TTC549 (cell line): Measurements from ENCODE around the gene CCR6.

Experiments
- FAIRE-seq: peaks from 2 replicates; lab custom pipeline; 2012; peaks lifted over from hg19 to GRCh38; lab: Jason Lieb, UNC

CCR6 gene

GRCh38 chr6:167098825-167099225 is 24.1 kb upstream of the CCR6 start:
- FAIRE-seq = no peak

DNA sequence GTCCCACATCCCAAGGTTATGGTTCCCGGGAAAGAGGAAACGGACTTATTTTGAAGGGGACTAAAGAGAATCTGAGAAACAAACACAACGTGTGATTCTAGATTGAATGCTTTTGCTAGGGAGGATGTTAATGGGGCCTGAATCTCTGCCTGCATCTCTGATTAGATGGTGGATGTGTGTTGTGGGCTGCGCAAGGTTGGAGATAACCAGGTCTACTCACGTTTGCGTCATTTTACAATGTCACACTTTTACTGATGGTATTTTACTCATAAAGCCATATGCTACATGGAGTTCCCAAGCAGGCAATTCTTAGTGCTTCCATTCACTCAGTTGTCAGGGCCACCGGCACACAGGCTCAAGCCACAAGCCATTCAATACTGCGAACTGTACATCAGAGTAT is 23.2 kb upstream of the CCR6 start:
- FAIRE-seq = no peak

GRCh38 chr6:167100241-167100674 is 22.6 kb upstream of the CCR6 start:
- FAIRE-seq = no peak

GRCh38 chr6:167102318-167102717 is 20.6 kb upstream of the CCR6 start:
- no peak for FAIRE-seq

- FAIRE-seq = no peak
Measured at GRCh38 chr6:167103041-167103891, 19.6 kb upstream of the CCR6 start.

DNA sequence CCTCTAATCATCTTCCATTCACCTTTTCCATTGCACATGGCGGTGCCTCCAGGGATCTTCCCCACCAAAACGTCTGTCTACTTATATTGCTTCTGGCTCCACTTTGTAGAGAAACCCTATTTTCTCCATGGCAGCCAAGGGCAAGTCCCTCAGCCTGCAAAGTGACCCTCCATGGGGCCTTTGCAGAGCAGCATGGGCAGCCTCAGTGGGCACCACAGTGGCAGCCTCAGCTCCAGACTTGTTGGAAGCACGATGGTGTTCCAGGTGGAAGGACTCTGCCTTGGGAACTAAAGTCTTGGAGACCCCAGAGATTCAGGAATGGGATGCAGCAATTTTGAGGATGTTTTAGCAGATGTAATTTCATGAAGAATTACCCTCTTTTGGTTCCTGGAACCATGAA is 18.5 kb upstream of the CCR6 start:
- no peak for FAIRE-seq

GRCh38 chr6:167105060-167105459 is 17.8 kb upstream of the CCR6 start:
- FAIRE-seq = no peak

DNA sequence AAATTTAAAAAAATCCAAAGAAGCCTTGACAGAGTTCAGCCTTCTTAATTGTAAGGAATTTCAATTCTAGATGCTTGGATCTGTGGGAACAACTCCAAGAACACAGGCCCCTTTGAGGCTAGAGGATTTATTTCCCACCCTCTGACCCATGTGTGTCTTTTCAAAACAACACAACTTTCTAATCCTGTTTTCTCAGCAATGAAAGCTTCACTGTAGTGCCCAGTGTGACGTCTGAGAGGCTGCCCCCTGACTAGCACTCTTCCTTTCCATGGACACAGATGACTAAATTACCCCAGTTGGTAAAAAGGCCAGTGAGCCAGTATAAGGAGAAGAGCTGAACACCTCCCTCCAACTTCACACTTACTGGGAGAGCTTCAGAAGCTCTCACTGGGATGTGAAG is 16.5 kb upstream of the CCR6 start:
- FAIRE-seq = no peak

DNA sequence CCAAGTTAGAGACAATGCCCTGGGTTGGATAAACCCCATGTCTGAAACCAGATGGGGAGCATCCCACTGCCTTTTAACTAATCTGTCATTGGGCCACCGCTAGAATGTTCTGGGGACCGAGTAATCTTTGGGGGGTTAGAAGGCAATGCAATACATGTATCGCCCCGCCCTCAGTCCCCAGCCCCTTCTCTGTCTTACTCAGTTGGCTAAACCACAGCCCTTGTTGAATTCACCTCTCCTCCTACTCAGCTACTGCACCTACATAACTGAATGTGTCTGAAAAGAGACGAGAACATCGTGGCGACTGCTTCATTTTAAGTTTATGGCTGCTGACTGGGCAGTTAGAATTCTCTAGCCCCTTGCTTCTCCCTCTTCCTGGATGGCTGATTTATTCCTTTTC is 15.1 kb upstream of the CCR6 start:
- FAIRE-seq = no peak

GRCh38 chr6:167108278-167108677 is 14.6 kb upstream of the CCR6 start:
- no peak for FAIRE-seq

DNA sequence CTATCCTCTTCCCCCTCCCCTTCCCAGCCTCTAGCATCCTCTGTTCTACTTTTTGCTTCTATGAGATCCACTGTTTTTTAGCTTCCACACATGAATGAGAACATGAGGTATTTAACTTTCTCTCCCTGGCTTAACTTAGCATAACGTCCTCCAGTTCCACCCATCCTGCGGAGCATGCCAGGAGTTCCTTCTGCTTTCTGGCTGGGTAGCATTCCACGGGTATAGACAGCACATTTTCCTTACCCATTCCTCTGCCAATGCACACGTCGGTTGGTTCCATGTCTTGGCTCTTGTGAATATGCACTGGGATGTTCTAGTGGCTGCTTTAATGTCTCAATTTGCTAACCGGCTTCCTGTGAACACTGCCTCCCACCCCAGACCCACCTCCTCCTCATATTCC is 13.2 kb upstream of the CCR6 start:
- no peak for FAIRE-seq

- no peak for FAIRE-seq
Measured at GRCh38 chr6:167111597-167111996, 11.3 kb upstream of the CCR6 start.

DNA sequence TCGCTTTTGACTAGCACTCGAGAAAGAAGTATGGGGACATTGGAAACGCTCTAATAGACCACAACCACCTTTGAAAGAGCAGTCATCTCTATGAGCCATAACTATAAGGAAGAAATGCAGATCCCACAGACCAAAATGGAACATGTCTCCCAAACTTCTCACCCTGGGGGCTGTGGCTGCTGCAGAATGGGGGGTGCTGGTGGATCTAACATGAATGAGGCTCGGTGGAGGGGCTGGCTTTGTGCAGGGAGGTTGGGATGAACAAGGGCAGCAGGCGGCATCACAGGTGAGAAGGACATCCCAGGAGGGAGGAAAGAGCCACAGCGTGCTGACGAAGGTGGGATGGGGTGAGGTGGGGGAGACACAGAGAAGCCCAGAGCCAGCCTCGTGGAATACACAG is 10.5 kb upstream of the CCR6 start:
- FAIRE-seq = no peak

GRCh38 chr6:167113047-167113754 is 9.7 kb upstream of the CCR6 start:
- no peak for FAIRE-seq

DNA sequence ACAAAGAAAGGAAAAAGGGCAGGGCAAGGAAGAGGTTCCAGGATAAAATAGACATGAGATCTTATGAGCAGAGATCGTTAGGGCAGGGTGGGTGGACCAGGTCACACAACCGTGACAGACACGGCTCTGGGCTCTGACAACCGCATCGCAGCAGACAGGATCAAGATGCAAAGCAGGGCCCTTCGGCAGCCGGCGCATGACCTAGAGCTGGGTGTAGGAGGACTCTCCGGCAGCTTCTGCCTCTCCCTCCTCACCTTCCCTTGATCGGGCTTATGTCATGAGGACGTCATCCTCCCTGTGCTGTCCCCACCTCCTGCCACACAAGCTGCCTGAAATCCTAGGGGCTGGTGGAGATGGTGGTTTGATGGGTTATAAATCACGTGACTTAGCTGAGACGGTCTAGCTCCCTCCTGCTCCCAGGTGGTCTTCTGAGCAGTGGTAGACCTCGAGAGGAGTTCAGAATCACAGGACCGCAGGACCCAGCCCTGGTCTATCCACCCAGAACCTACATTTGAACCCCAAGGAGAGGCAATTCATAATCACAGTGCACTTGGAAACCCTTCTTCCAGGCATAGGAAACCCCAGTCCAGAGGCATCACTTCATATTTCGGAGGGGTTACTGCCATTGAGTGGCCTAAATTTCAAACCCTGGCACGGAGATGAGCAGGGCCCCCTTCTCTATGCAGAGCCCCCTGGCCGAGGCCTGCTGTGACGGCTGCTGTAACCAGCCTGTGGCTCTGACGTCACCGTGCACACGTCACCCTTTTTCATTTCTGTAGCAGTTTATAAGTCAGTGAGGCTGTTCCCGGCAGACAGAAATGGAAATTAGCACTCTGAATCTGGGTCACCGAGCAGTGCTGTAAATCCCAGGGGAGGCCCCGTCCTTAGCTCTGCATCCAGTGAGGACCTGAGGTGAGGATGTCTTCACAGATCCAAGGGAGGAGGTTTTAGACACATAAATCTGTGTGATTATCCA is 8.7 kb upstream of the CCR6 start:
- FAIRE-seq = no peak

- FAIRE-seq = no peak
Measured at GRCh38 chr6:167115054-167115453, 7.8 kb upstream of the CCR6 start.

- no peak for FAIRE-seq
Measured at GRCh38 chr6:167116109-167116837, 6.6 kb upstream of the CCR6 start.

- no peak for FAIRE-seq
Measured at GRCh38 chr6:167116838-167117228, 6.1 kb upstream of the CCR6 start.

GRCh38 chr6:167118006-167118405 is 4.9 kb upstream of the CCR6 start:
- no peak for FAIRE-seq

GRCh38 chr6:167118839-167119238 is 4.1 kb upstream of the CCR6 start:
- FAIRE-seq = no peak

DNA sequence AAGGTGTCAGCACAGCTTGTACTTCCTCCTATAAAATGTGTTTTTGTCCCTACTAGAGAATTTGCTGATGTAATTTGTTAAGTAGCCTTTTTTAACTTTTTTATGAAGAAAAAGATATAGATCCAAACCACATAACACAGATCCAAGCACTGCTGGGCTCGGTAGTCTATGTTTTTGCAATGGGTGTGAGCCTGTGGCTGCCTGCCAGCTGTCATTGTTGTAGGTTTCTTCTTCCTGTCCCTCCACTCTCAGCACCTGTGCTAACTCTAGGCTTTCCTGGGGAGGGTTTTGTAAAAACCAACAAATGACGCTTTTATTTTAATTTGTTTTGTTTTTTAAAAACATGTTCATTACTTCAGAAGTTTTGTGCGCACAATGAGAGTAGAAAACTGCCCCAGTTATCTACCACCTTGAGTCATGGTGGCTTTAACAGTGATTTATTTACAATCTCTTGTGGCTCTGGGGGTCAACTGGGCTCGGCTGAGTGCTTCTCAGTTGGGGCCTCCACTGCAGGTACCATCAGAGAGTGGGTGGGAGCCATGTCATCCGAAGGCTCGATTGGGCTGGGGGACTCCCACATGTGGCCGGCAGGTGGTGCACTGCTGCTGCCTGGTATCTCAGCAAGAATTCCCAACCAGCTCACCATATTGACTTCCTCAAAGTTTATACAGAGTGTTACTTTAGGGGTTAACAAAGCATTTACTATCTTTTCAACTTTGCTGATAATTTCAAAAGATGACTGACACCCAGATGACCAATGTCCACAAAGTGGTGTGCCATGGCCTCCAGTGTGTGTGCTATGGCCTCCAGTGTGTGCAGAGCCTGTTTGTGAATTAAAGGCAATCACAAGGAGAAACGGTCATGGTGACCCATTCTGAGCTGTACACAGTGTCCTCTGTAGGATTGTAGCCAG is 3.0 kb upstream of the CCR6 start:
- FAIRE-seq = no peak
